Measurements from ENCODE around the gene PHLDA3. TPM values are rescaled to one million over a fixed set of nuclear protein-coding genes. Genes with fewer than 3 reads are reported as not detected.

The PHLDA3 gene
- total and polyA plus RNA-seq, 11 donors: 15.2 to 48.1 (median 28.5) TPM

DNA sequence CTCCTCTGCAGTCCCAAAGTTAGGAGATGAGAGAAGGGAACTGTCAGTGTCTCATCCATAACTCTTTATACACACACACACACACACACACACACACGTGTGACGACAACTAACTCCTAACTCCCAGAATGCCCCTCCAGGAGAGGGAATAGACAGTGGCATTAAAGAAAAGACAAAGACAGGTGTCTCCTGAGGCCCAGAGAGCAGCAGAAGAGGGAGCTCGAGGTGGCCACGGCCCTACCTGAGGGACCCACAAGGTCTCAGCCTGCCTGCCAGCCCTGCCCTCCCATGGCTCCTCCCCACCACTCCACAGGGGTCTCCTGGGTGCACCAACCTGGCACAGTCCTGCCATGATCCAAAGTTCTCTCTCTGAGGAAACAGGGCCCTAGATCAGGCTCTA is 1.6 kb upstream of the PHLDA3 start:
- peaks cover 0 to 7% (median 4%) of the 10 kb centered on the region in 9 donors for H3K36me3 ChIP-seq
- WGBS, 4 donors: 69 to 89% (median 79%) methylated on average over 4 of the region's 4 CpGs
- TF ChIP-seq POLR2A (IDR thresholded peaks at IDR 0.05): no peak
- TF ChIP-seq, protein P1, sequence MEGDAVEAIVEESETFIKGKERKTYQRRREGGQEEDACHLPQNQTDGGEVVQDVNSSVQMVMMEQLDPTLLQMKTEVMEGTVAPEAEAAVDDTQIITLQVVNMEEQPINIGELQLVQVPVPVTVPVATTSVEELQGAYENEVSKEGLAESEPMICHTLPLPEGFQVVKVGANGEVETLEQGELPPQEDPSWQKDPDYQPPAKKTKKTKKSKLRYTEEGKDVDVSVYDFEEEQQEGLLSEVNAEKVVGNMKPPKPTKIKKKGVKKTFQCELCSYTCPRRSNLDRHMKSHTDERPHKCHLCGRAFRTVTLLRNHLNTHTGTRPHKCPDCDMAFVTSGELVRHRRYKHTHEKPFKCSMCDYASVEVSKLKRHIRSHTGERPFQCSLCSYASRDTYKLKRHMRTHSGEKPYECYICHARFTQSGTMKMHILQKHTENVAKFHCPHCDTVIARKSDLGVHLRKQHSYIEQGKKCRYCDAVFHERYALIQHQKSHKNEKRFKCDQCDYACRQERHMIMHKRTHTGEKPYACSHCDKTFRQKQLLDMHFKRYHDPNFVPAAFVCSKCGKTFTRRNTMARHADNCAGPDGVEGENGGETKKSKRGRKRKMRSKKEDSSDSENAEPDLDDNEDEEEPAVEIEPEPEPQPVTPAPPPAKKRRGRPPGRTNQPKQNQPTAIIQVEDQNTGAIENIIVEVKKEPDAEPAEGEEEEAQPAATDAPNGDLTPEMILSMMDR (IDR thresholded peaks at IDR 0.05): no peak
- peaks cover 0 to 18% (median 0%) of the 10 kb centered on the region in 9 donors for H3K27me3 ChIP-seq
- no peaks in the 10 kb centered on the region for H3K9me3 ChIP-seq
- DNase-seq (no peak), ATAC-seq (no peak)
- intact Hi-C loops (cut with DNase I): no loop called here
- no peak overlapping the region for H3K4me3 ChIP-seq
- peak overlapping the region in 1 of 12 donors; percentile 98 for H3K27ac ChIP-seq
- H3K4me1 ChIP-seq: peaks cover 0 to 41% (median 16%) of the 10 kb centered on the region in 12 donors

DNA sequence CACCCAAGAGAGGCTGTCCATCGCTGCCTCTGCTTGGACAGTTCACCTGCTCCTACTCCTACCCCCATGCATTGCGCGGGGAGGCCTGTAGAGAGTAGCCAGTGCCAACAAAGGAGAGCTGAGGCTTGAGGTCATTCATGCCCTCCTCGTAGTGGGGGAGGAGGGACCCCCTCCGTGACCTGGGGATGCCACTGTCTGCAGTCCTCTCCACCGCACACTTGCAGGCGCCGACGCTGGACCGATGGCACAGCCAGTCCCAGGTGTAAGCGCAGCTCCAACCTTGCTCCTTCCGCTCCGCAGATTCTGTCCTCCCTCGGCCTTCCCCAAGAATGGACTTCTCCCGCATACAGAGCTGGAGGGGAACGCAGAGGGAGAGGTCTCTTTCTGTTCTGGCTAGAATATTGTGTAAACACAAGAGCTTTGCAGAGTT is 672 bp upstream of the PHLDA3 start:
- Histone ChIP-seq H3K36me3 (peaks cover 0 to 16% (median 13%) of the 10 kb centered on the region in 9 donors), H3K4me1 (peaks cover 0 to 42% (median 16%) of the 10 kb centered on the region in 12 donors), H3K27ac (peak overlapping the region in 11 of 12 donors; percentile 86 to 98 (median 94)), H3K27me3 (peaks cover 0 to 18% (median 0%) of the 10 kb centered on the region in 9 donors), H3K4me3 (peak overlapping the region; percentile 71 to 97 (median 90)), H3K9me3 (no peaks in the 10 kb centered on the region)
- ATAC-seq (peak; percentile 7 to 16 (median 11)), DNase-seq (no peak)
- TF ChIP-seq POLR2A (IDR thresholded peaks at IDR 0.05): no peak
- TF ChIP-seq, protein P1 (IDR thresholded peaks at IDR 0.05): no peak
- intact Hi-C loops (cut with DNase I): loop anchor here in 2 of 10 donors (1.0 to 2.0 kb wide), 2 partner anchors 21 to 26 kb away; no protein-coding TSS in a partner anchor
- 60 to 74% (median 70%) methylated on average over 13 to 16 of the region's 16 CpGs for WGBS, 4 donors

- Histone ChIP-seq H3K4me3 (peak overlapping the region; percentile 71 to 97 (median 90)), H3K27me3 (peaks cover 0 to 18% (median 0%) of the 10 kb centered on the region in 9 donors), H3K9me3 (no peaks in the 10 kb centered on the region), H3K27ac (peak overlapping the region; percentile 86 to 98 (median 94)), H3K4me1 (peaks cover 0 to 42% (median 16%) of the 10 kb centered on the region in 12 donors), H3K36me3 (peaks cover 0 to 22% (median 18%) of the 10 kb centered on the region in 9 donors)
- DNase-seq: peak; percentile 38 to 71 (median 43)
- peak in 2 of 4 donors; percentile 12 to 44 for ATAC-seq
- no peak for TF ChIP-seq POLR2A (IDR thresholded peaks at IDR 0.05)
- TF ChIP-seq, protein P1 (IDR thresholded peaks at IDR 0.05): no peak
- intact Hi-C loops (cut with DNase I): loop anchor here in 1 of 10 donors (2.0 kb wide), 1 partner anchor 20 kb away; no protein-coding TSS in a partner anchor
- 0 to 2% (median 2%) methylated on average over 14 to 44 of the region's 44 CpGs for WGBS, 4 donors
These were observed 516 bp downstream of the PHLDA3 start for GRCh38 chr1:201468501-201468843.

GRCh38 chr1:201466492-201466891 is 2.5 kb downstream of the PHLDA3 start:
- H3K4me1 ChIP-seq: peaks cover 0 to 59% (median 29%) of the 10 kb centered on the region in 12 donors
- intact Hi-C loops (cut with DNase I): no loop called here
- no peak for TF ChIP-seq POLR2A (IDR thresholded peaks at IDR 0.05)
- TF ChIP-seq, protein P1 (IDR thresholded peaks at IDR 0.05): no peak
- H3K36me3 ChIP-seq: peaks cover 0 to 22% (median 18%) of the 10 kb centered on the region in 9 donors
- peaks cover 0 to 18% (median 0%) of the 10 kb centered on the region in 9 donors for H3K27me3 ChIP-seq
- peak in 1 of 5 donors; percentile 40 for DNase-seq
- H3K27ac ChIP-seq: peak overlapping the region in 9 of 12 donors; percentile 14 to 98 (median 64)
- WGBS, 4 donors: 79 to 92% (median 84%) methylated on average over 3 of the region's 3 CpGs
- peak overlapping the region in 11 of 12 donors; percentile 20 to 97 (median 88) for H3K4me3 ChIP-seq
- no peak for ATAC-seq
- no peaks in the 10 kb centered on the region for H3K9me3 ChIP-seq
